GM12874 (cell line): ENCODE results near the gene SLC35F3.

Experiments used
- TF ChIP-seq, protein P1 (sequence below): IDR thresholded peaks from 2 replicates; pipeline ENCODE4 v1.5.1; 2011; ENCODE audit warnings: low read depth, mild to moderate bottlenecking, control low read depth, low read length, moderate library complexity; ENCODE audit not compliant: insufficient read depth

The SLC35F3 gene

DNA sequence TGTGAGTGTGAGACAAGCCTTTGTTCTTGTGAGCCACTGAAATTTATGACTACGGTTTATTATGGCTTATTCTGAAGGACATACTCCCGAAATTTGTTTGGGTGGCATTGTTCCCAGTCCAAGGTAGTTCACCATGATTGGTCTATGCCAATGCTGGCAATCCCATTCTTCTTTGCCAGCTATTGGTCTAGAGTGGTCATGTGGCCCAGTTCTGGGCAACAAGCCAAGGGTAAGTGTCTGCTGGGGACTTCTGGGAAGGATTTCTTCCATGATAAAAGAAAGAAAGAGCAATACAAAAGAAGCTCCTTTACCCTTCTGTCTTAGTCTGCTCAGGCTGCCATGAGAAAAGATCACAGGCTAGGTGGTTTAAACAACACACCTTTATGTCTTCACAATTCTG, 201.6 kb downstream of the SLC35F3 start:
- TF ChIP-seq, protein P1, sequence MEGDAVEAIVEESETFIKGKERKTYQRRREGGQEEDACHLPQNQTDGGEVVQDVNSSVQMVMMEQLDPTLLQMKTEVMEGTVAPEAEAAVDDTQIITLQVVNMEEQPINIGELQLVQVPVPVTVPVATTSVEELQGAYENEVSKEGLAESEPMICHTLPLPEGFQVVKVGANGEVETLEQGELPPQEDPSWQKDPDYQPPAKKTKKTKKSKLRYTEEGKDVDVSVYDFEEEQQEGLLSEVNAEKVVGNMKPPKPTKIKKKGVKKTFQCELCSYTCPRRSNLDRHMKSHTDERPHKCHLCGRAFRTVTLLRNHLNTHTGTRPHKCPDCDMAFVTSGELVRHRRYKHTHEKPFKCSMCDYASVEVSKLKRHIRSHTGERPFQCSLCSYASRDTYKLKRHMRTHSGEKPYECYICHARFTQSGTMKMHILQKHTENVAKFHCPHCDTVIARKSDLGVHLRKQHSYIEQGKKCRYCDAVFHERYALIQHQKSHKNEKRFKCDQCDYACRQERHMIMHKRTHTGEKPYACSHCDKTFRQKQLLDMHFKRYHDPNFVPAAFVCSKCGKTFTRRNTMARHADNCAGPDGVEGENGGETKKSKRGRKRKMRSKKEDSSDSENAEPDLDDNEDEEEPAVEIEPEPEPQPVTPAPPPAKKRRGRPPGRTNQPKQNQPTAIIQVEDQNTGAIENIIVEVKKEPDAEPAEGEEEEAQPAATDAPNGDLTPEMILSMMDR = no peak

DNA sequence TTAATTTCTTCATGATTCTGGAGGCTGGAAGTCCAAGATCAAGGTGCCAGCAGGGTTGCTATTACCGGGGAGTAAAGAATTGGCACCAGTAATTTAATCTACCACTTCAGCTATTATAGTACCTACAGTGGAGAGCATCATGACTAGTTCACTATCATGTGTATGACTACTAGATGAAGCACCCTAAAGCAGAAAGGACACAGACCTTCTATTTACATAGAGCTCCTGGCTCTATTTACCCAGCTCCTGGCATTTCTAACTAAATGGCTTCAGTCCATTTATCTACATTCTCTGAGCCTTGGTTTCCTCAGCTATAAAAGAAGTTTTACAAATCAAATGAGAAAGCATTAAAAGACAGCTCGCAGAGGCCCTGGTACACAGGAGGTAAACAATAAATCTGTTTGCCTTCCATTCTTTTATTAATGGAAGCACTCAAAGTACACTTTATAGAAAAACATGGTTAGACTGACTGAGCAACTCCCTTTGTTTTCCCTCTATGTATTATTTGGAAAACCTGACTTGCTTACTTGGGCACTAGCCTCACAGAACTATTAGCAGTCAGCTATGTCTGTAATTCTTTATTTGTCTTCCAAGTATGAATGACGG, 203.0 kb downstream of the SLC35F3 start:
- TF ChIP-seq, protein P1 = no peak

DNA sequence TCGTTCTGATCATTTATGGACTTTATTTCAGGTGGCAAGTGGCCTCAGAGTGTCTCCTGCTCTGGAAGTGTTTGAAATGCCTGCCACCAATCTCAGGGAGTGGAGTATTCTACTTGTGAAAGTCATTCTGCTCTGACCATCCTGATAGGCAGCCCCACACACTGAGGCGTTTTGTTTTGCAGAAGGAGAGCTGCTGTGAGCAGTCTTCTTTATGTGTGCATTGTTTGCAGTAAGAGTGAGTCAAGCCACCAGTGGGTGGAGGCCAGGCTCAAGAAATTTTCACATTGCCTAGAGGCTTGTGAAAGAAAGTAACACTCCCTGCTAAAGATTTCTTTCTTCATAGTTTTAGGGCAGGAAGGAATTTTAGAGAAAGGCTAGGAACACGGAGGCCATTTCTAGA, 204.4 kb downstream of the SLC35F3 start:
- TF ChIP-seq, protein P1 = no peak

- TF ChIP-seq, protein P1 = no peak
These were observed 205.4 kb downstream of the SLC35F3 start for GRCh38 chr1:234109840-234110239.

DNA sequence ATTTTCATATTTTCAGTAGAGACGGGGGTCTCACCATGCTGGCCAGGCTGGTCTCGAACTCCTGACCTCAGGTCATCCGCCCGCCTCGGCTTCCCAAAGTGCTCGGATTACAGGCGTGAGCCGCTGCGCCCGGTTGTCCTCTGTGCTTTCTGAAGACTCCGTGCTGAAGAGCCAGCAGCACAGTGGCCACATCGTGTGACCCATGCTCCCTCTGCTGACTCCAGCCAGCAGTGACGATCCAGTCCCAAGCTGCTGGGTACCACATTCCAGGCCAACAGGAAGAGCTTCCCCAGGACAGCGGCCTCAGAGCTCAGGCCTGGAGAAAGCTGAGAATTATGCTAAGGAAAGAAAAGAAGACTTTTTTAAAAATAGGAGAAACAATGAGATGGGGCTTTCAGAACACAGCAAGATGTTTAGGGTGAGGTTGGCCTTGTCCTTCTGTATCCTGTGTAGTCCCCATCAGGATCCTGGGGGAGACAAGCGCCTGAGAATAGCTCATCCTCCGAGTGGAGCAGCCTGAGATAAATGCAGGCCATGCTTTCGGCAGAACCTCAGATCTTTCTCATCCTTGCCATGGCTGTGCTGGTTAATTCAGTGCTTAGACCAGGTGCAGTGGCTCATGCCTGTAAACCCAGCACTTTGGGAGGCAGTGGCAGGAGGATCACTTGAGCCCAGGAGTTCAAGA, 207.1 kb downstream of the SLC35F3 start:
- TF ChIP-seq, protein P1 = 0 out of 2 replicates have a peak, but pooled peaks have one; percentile 20

- TF ChIP-seq, protein P1 = peak; percentile 53; the same call in 1 of the 2 replicates
These were observed 210.3 kb downstream of the SLC35F3 start for GRCh38 chr1:234114648-234115307.

DNA sequence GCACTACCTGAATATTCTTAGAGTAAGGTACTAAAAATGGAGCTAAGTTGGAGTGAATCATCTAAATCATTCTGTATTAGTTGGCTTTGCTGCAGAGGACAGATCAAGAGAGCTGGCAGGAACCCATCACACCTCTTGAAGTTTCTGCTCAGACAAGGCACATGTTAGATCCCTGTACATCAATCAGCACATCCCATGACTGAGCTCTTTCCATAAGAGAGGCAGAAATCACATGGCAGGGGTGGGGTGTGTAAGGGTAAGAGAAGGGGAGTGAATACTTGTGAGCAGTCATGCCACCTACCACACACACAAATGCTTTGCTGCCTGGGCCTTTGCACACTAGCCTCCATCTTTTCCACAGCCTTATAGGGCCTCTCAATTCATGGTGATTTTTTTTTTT, 214.4 kb downstream of the SLC35F3 start:
- TF ChIP-seq, protein P1 = no peak
